Pons (tissue), 1 donor: Measurements from ENCODE around the gene ACCSL.

Experiments used
- DNase-seq: peaks from one replicate; pipeline ENCODE4 v3.0.0-alpha.2; 2016; ENCODE audit warnings: low spot score

The ACCSL gene

DNA sequence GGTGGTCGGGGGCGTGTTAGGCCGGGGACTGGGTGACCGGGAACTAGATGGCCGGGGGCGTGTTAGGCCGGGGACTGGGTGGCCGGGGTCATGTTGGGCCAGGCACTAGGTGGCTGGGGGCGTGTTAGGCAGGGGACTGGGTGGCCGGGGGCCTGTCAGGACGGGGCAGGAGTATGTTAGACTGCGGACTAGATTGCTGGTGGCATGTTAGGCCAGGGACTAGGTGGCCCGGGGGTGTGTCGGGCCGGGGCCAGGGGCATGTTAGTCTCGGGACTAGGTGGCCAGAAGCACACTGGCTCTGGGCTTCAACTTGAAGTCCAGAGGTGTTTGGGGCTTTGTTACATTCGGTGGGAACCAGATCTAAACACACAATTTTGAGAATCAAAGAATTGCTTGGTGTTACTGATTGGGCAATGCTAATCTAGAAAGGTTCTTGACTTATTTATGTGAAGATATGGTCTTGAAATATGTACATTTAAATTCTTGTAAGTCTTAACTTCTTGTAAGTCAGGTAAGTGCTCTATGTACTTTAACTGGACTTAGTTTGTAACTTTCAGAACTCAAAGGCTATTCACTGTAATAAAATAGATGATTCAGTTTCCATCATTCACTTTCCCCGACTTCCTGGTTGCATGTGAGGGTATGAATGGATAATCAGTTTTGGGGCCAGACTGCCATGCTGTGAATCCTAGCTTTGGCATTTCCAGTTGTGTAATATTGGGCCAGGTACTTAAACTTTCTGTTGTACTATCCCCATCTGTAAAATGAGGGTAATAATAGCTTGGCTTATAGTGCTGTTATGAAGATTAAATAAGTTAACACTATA is 48.8 kb downstream of the ACCSL start:
- DNase-seq = no peak

GRCh38 chr11:44097821-44098220 is 50.0 kb downstream of the ACCSL start:
- DNase-seq = no peak

GRCh38 chr11:44101098-44101497 is 53.3 kb downstream of the ACCSL start:
- no peak for DNase-seq

DNA sequence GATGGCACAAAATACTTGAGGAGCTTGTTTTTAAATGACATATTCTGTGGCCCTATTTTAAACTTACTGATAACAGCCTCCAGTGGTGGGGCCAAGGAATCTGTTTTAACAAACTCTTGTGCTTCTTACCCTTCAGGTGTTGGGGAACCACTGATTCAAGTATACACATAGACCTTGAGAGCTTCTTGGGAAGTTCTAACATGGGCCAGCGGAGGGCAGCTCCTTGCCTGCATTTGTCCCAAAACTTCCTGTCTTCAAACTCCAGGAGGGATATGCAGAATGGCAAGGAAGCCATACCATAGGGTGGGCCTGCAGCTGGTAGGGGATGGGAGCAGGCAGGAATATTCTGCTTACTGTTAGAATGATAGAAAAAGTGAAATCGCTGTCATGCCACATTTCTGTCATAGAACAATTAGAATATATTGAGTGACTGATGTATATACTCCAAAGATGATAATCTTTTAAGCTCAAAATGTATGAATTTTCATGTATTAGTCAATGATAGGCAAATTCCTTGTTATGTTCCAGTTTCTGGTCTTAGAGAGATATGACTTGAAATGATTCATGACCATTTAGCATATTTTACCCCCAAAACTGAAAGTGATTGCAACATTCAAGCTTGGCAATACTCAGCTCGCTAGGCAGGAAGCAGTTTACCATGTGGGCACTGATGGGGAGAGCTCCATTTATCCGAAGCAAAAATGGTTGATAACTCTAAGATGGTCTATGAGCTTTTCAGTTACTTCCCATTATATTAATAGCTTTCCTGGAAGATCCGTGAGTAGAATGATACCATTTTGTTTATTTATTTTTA is 56.9 kb downstream of the ACCSL start:
- DNase-seq = no peak

DNA sequence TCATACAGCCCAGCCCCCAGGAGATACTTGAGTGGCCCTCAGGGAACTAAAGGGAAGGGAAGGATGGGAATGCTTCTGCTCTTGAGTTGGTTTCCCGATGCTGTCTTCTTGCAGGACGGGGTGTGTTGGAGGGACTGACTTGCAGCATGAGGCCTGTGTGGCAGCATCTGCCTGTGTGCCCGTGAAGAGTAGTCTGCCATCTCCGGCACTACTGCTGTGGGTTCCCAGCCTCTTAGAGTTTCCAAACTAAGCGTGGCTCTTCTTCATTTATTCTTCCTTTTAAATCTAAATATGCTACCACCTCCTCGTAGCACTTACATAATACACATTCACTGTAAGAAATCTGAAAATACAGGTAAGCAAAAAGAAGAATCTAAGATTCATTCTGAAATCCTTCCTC is 60.5 kb downstream of the ACCSL start:
- no peak for DNase-seq
